HG02642 (cell line): Measurements from ENCODE around the gene FKBP11.

Source experiments
- ATAC-seq: cut with Tn5 transposase; IDR thresholded peaks from one replicate; pipeline ENCODE4 v1.9.1; 2021; ENCODE audit warnings: mild to moderate bottlenecking; ENCODE audit not compliant: unreplicated experiment, poor library complexity

The FKBP11 gene

GRCh38 chr12:48925304-48926011, at the start of gene FKBP11:
TSS of gene FKBP11 (minus strand) at chr12:48925492. CDS start at chr12:48925428, 64 bp downstream.
- peak; percentile 75 for ATAC-seq

- no peak for ATAC-seq
Observed at GRCh38 chr12:48973941-48974673, 48.8 kb upstream of the FKBP11 start.

GRCh38 chr12:48973531-48973930, 48.2 kb upstream of the FKBP11 start:
- ATAC-seq = no peak

GRCh38 chr12:48972952-48973483, 47.7 kb upstream of the FKBP11 start:
- ATAC-seq = no peak

GRCh38 chr12:48972213-48972951, 47.1 kb upstream of the FKBP11 start:
- no peak for ATAC-seq

- ATAC-seq = no peak
Observed at GRCh38 chr12:48970702-48971334, 45.5 kb upstream of the FKBP11 start.

GRCh38 chr12:48969833-48970701, 44.8 kb upstream of the FKBP11 start:
- no peak for ATAC-seq

- ATAC-seq = no peak
Observed at GRCh38 chr12:48969160-48969771, 44.0 kb upstream of the FKBP11 start.

GRCh38 chr12:48968467-48968866, 43.2 kb upstream of the FKBP11 start:
- ATAC-seq = no peak

GRCh38 chr12:48967991-48968390, 42.7 kb upstream of the FKBP11 start:
- ATAC-seq = no peak

- ATAC-seq = no peak
Observed at GRCh38 chr12:48966177-48966895, 41.0 kb upstream of the FKBP11 start.

GRCh38 chr12:48965298-48965838, 40.1 kb upstream of the FKBP11 start:
- no peak for ATAC-seq

- ATAC-seq = no peak
Observed at GRCh38 chr12:48961801-48962200, 36.5 kb upstream of the FKBP11 start.

- ATAC-seq = no peak
Observed at GRCh38 chr12:48961331-48961730, 36.0 kb upstream of the FKBP11 start.

- no peak for ATAC-seq
Observed at GRCh38 chr12:48960834-48961233, 35.5 kb upstream of the FKBP11 start.

GRCh38 chr12:48958049-48958388, 32.7 kb upstream of the FKBP11 start:
- no peak for ATAC-seq

- ATAC-seq = peak; percentile 90
Observed at GRCh38 chr12:48957141-48958048, 32.1 kb upstream of the FKBP11 start, which contains the start of gene ARF3. TSS of gene ARF3 (minus strand) at chr12:48957487. CDS start at chr12:48941095, 16,392 bp downstream.
